OCI-LY7 (cell line): ENCODE measurements around the gene KLRF1. TPM values are rescaled to one million over a fixed set of nuclear protein-coding genes. Genes with fewer than 3 reads are reported as not detected.

Source experiments
- BruUV-seq: library from RNA; stranded (reverse); fragments of 400-500 nt; replicated peaks from 2 replicates; lab custom pipeline; 2021; lab: Mats Ljungman, UMichigan
- CTCF ChIA-PET: fragments of 300-600 bp; sonication (Branson Sonifier 250); formaldehyde crosslinking; loops from one replicate; lab custom pipeline; 2022; ENCODE audit warnings: antibody characterized with exemption; ENCODE audit not compliant: unreplicated experiment; lab: Charles Lee
- POLR2A ChIA-PET: fragments of 300-600 bp; sonication (Branson Sonifier 250); formaldehyde crosslinking; loops from one replicate; lab custom pipeline; 2022; ENCODE audit warnings: antibody characterized with exemption; lab: Charles Lee
- DNase-seq: peaks from one replicate; pipeline ENCODE4 v3.0.0-alpha.2; 2015; ENCODE audit warnings: low spot score
- H2AFZ ChIP-seq: fragments of 200-600 bp; sonication (generic), shearing (Covaris generic); 2 replicates; pipeline ENCODE4 v1.6.1; 2014; ENCODE audit warnings: mild to moderate bottlenecking, antibody characterized with exemption, low read length, moderate library complexity
- H3K27ac ChIP-seq: fragments of 200-600 bp; sonication (generic); 2 replicates; pipeline ENCODE4 v1.5.1; 2014; ENCODE audit warnings: mixed run types, low read depth, mild to moderate bottlenecking, moderate library complexity, low read length, inconsistent platforms; ENCODE audit not compliant: poor library complexity, severe bottlenecking
- H3K36me3 ChIP-seq: fragments of 200-600 bp; sonication (generic); 2 replicates; pipeline ENCODE4 v1.6.1; 2014; ENCODE audit warnings: mild to moderate bottlenecking, antibody characterized with exemption, low read length, moderate library complexity, mixed read lengths; ENCODE audit not compliant: insufficient read depth
- H3K4me1 ChIP-seq: fragments of 200-600 bp; sonication (generic); 2 replicates; pipeline ENCODE4 v1.5.1; 2014; ENCODE audit warnings: mild to moderate bottlenecking, low read length; ENCODE audit not compliant: insufficient read depth, poor library complexity, severe bottlenecking
- H3K4me2 ChIP-seq: fragments of 200-600 bp; sonication (generic); 2 replicates; pipeline ENCODE4 v1.6.1; 2014; ENCODE audit warnings: mild to moderate bottlenecking, low read length
- H3K4me3 ChIP-seq: fragments of 200-600 bp; sonication (generic); 2 replicates; pipeline ENCODE4 v1.5.1; 2014; ENCODE audit warnings: mild to moderate bottlenecking, low read depth, low read length; ENCODE audit not compliant: poor library complexity, severe bottlenecking
- H3K79me2 ChIP-seq: fragments of 200-600 bp; sonication (generic); 2 replicates; pipeline ENCODE4 v1.6.1; 2016; ENCODE audit warnings: low read depth, mild to moderate bottlenecking, low read length, moderate library complexity, mixed read lengths; ENCODE audit not compliant: insufficient read depth
- H3K9me2 ChIP-seq: fragments of 200-600 bp; sonication (generic); 2 replicates; pipeline ENCODE4 v1.6.1; 2016; ENCODE audit warnings: mild to moderate bottlenecking, low read length, mixed read lengths; ENCODE audit not compliant: insufficient read depth
- H3K9me3 ChIP-seq: fragments of 200-600 bp; sonication (generic); 2 replicates; pipeline ENCODE4 v1.6.1; 2014; ENCODE audit warnings: mild to moderate bottlenecking, mixed run types, low read length, mixed read lengths
- H4K20me1 ChIP-seq: fragments of 200-600 bp; sonication (generic); 2 replicates; pipeline ENCODE4 v1.6.1; 2014; ENCODE audit warnings: mild to moderate bottlenecking, antibody characterized with exemption, low read length, moderate library complexity, mixed read lengths; ENCODE audit not compliant: insufficient read depth
- CTCF ChIP-seq: fragments of 200-600 bp; sonication (generic); conservative IDR thresholded peaks from 2 replicates; pipeline ENCODE4 v1.5.1; 2014; ENCODE audit warnings: mild to moderate bottlenecking, antibody characterized with exemption, low read length, moderate library complexity, mixed read lengths
- EZH2phosphoT487 ChIP-seq: fragments of 200-600 bp; sonication (generic); IDR thresholded peaks from 2 replicates; pipeline ENCODE4 v1.6.1; 2018; ENCODE audit warnings: low read depth, borderline replicate concordance, mild to moderate bottlenecking, mixed run types, antibody characterized with exemption, low read length, moderate library complexity, mixed read lengths
- intact Hi-C: fragments of 100-400 bp; cut with micrococcal nuclease; formaldehyde crosslinking; loops from one replicate; pipeline ENCODE4 v1.10.0; 2022; ENCODE audit not compliant: unreplicated experiment
- total RNA-seq, 2 experiments: library from RNA; depleted of rRNA in 1 of 2; stranded (reverse); fragments of >200 nt in 1 of 2; shearing (Covaris generic) in 1 of 2; gene quantifications; 2 replicates each; pipeline ENCODE4 v1.2.3, GENCODE V29; 2014 to 2022

The KLRF1 gene
- total RNA-seq, 2 experiments from 2014 or later, result not detected

- no peak for TF ChIP-seq EZH2phosphoT487
- TF ChIP-seq CTCF, result no peak
- H3K27ac ChIP-seq, result no peak overlapping the region
- H3K36me3 ChIP-seq, result no peaks in the 10 kb centered on the region
- CTCF ChIA-PET, result no interaction called here
- H4K20me1 ChIP-seq, result no peaks in the 10 kb centered on the region
- no TSS peak for BruUV-seq
- H3K4me3 ChIP-seq, result no peak overlapping the region
- no peaks in the 10 kb centered on the region for H3K79me2 ChIP-seq
- no peaks in the 10 kb centered on the region for H3K9me3 ChIP-seq
- no peaks in the 10 kb centered on the region for H3K9me2 ChIP-seq
- POLR2A ChIA-PET, result interaction anchor here (0.6 to 0.9 kb wide), 2 partner anchors 10 to 72 kb away, joined by 4 to 5 read pairs; no protein-coding TSS in a partner anchor
- intact Hi-C loops, result no loop called here
- no peak for DNase-seq
- H3K4me1 ChIP-seq, result no peaks in the 10 kb centered on the region
- no peak overlapping the region for H3K4me2 ChIP-seq
- H2AFZ ChIP-seq, result no peak overlapping the region
Measured at GRCh38 chr12:9820281-9820930, 6.9 kb upstream of the KLRF1 start.

- H4K20me1 ChIP-seq, result no peaks in the 10 kb centered on the region
- no peak overlapping the region for H3K27ac ChIP-seq
- intact Hi-C loops, result no loop called here
- no peaks in the 10 kb centered on the region for H3K9me2 ChIP-seq
- POLR2A ChIA-PET, result interaction anchor here (0.5 to 1.7 kb wide), 4 partner anchors 8 to 377 kb away, joined by 3 to 5 read pairs (median 4); no protein-coding TSS in a partner anchor
- no peak overlapping the region for H2AFZ ChIP-seq
- BruUV-seq, result no TSS peak
- H3K4me1 ChIP-seq, result no peaks in the 10 kb centered on the region
- H3K4me2 ChIP-seq, result no peak overlapping the region
- CTCF ChIA-PET, result interaction anchor here (0.7 kb wide), 1 partner anchor 41 kb away, joined by 3 read pairs; no protein-coding TSS in a partner anchor
- no peaks in the 10 kb centered on the region for H3K9me3 ChIP-seq
- no peak for TF ChIP-seq CTCF
- no peak for DNase-seq
- no peaks in the 10 kb centered on the region for H3K79me2 ChIP-seq
- no peak overlapping the region for H3K4me3 ChIP-seq
- no peaks in the 10 kb centered on the region for H3K36me3 ChIP-seq
Measured at GRCh38 chr12:9829483-9829882, 2.2 kb downstream of the KLRF1 start.

- DNase-seq, result no peak
- H3K9me3 ChIP-seq, result no peaks in the 10 kb centered on the region
- no peaks in the 10 kb centered on the region for H3K9me2 ChIP-seq
- ChIA-PET POLR2A (interaction anchor here (0.5 to 1.7 kb wide), 7 partner anchors 9 to 460 kb away, joined by 3 to 5 read pairs (median 3); no protein-coding TSS in a partner anchor), CTCF (interaction anchor here (0.7 kb wide), 1 partner anchor 41 kb away, joined by 3 read pairs; no protein-coding TSS in a partner anchor)
- TF ChIP-seq EZH2phosphoT487, result no peak
- TF ChIP-seq CTCF, result no peak
- no peaks in the 10 kb centered on the region for H3K79me2 ChIP-seq
- H3K4me2 ChIP-seq, result no peak overlapping the region
- no TSS peak for BruUV-seq
- H3K27ac ChIP-seq, result no peak overlapping the region
- H3K4me3 ChIP-seq, result no peak overlapping the region
- intact Hi-C loops, result no loop called here
- no peaks in the 10 kb centered on the region for H4K20me1 ChIP-seq
- H3K36me3 ChIP-seq, result no peaks in the 10 kb centered on the region
- H3K4me1 ChIP-seq, result no peaks in the 10 kb centered on the region
- no peak overlapping the region for H2AFZ ChIP-seq
Measured at GRCh38 chr12:9829982-9830381, 2.7 kb downstream of the KLRF1 start.
